Neuronal stem cell (in vitro differentiated cells): Measurements from ENCODE around the gene SORCS1.

Source experiments
- DNase-seq: peaks from one replicate; pipeline ENCODE4 v3.0.0-alpha.2; 2013; ENCODE audit warnings: low spot score
- H2AFZ ChIP-seq: one replicate; pipeline ENCODE4 v1.6.1; 2013; ENCODE audit warnings: mild to moderate bottlenecking, low read length, inconsistent platforms
- H2AK5ac ChIP-seq: 2 replicates; pipeline ENCODE4 v1.6.1; 2013; ENCODE audit warnings: low read depth, mild to moderate bottlenecking, inconsistent platforms, low read length, moderate library complexity, mixed read lengths
- H2BK120ac ChIP-seq: 2 replicates; pipeline ENCODE4 v1.6.1; 2013; ENCODE audit warnings: low read depth, mild to moderate bottlenecking, inconsistent platforms, low read length, moderate library complexity, mixed read lengths
- H2BK12ac ChIP-seq: one replicate; pipeline ENCODE4 v1.6.1; 2013; ENCODE audit warnings: low read length, inconsistent platforms
- H2BK15ac ChIP-seq: 2 replicates; pipeline ENCODE4 v1.6.1; 2013; ENCODE audit warnings: mild to moderate bottlenecking, low read length, inconsistent platforms, mixed read lengths
- H2BK5ac ChIP-seq: one replicate; pipeline ENCODE4 v1.6.1; 2013; ENCODE audit warnings: inconsistent platforms, mild to moderate bottlenecking, low read length, moderate library complexity
- H3K14ac ChIP-seq: one replicate; pipeline ENCODE4 v1.6.1; 2013; ENCODE audit warnings: low read length, inconsistent platforms
- H3K18ac ChIP-seq: 2 replicates; pipeline ENCODE4 v1.6.1; 2013; ENCODE audit warnings: low read length, inconsistent platforms
- H3K23ac ChIP-seq: 2 replicates; pipeline ENCODE4 v1.6.1; 2013; ENCODE audit warnings: low read depth, mild to moderate bottlenecking, mixed read lengths, low read length, inconsistent platforms; ENCODE audit not compliant: poor library complexity
- H3K27ac ChIP-seq: replicated peaks from 3 replicates; pipeline ENCODE4 v1.5.1; 2013; ENCODE audit warnings: low read length, inconsistent platforms
- H3K27me3 ChIP-seq, 3 experiments: 2 replicates each; pipeline ENCODE4 v1.6.1; 2013; ENCODE audit warnings: low read length in 3 of 3, mild to moderate bottlenecking in 2 of 3, inconsistent platforms in 1 of 3, low read depth in 1 of 3, mixed read lengths in 1 of 3, moderate library complexity in 1 of 3; ENCODE audit not compliant: control insufficient read depth in 3 of 3, insufficient read depth in 3 of 3
- H3K36me3 ChIP-seq, 2 donors: replicated peaks in 1 of 2; 2 replicates each; pipeline ENCODE4 v1.6.1; 2013; ENCODE audit warnings: low read length in 2 of 2; ENCODE audit not compliant: control insufficient read depth in 2 of 2, insufficient read depth in 2 of 2
- H3K4ac ChIP-seq: 2 replicates; pipeline ENCODE4 v1.6.1; 2013; ENCODE audit warnings: inconsistent platforms, mild to moderate bottlenecking, low read length, moderate library complexity
- H3K4me1 ChIP-seq, 2 donors: 1 replicate in 1 of 2; 2 replicates in 1 of 2; pipeline ENCODE4 v1.6.1; 2013; ENCODE audit warnings: low read length in 2 of 2, low read depth in 1 of 2; ENCODE audit not compliant: control insufficient read depth in 2 of 2, insufficient read depth in 1 of 2
- H3K4me2 ChIP-seq: one replicate; pipeline ENCODE4 v1.6.1; 2013; ENCODE audit warnings: mild to moderate bottlenecking, low read length, inconsistent platforms; ENCODE audit not compliant: insufficient read depth, poor library complexity, severe bottlenecking
- H3K4me3 ChIP-seq, 2 donors: 2 replicates each; pipeline ENCODE4 v1.5.1; 2013; ENCODE audit warnings: low read length in 2 of 2, mild to moderate bottlenecking in 2 of 2, inconsistent platforms in 1 of 2, moderate library complexity in 1 of 2
- H3K79me1 ChIP-seq: one replicate; pipeline ENCODE4 v1.6.1; 2013; ENCODE audit warnings: low read depth, mild to moderate bottlenecking, inconsistent platforms, low read length, moderate library complexity
- H3K9ac ChIP-seq: one replicate; pipeline ENCODE4 v1.6.1; 2013; ENCODE audit warnings: mild to moderate bottlenecking, low read depth, low read length, inconsistent platforms; ENCODE audit not compliant: poor library complexity
- H3K9me3 ChIP-seq, 2 donors: replicated peaks in 1 of 2; 2 replicates each; pipeline versions ENCODE3 to v1.6.1; 2013; ENCODE audit warnings: low read length in 2 of 2, mild to moderate bottlenecking in 2 of 2, inconsistent platforms in 1 of 2, low read depth in 1 of 2, mixed read lengths in 1 of 2, moderate library complexity in 1 of 2; ENCODE audit not compliant: control insufficient read depth in 2 of 2, insufficient read depth in 1 of 2
- H4K8ac ChIP-seq: one replicate; pipeline ENCODE4 v1.6.1; 2013; ENCODE audit warnings: low read depth, mild to moderate bottlenecking, inconsistent platforms, low read length, moderate library complexity
- H4K91ac ChIP-seq: one replicate; pipeline ENCODE4 v1.6.1; 2013; ENCODE audit warnings: low read length, low read depth, mild to moderate bottlenecking, inconsistent platforms; ENCODE audit not compliant: poor library complexity
- WGBS, 2 donors: extraction: QIAGEN DNeasy Blood & Tissue Kit; methylation state at CpG; one replicate each; pipeline ENCODE4 v1.1.7; 2013; ENCODE audit warnings: missing lambda C conversion rate in 2 of 2, mixed read lengths in 1 of 2; ENCODE audit not compliant: insufficient read length in 2 of 2, insufficient replicate concordance in 1 of 2; ENCODE audit errors: extremely low coverage in 2 of 2; 5-methylcytosine and 5-hydroxymethylcytosine counted together

The SORCS1 gene

GRCh38 chr10:106614293-106614692 lies 550.2 kb downstream of the SORCS1 start:
- H3K36me3 ChIP-seq = no peaks in the 10 kb centered on the region
- no peak overlapping the region for H3K9ac ChIP-seq
- WGBS, 2 donors = no CpG with 5 or more reads among the region's 5 CpGs
- no peak overlapping the region for H3K14ac ChIP-seq
- no peak overlapping the region for H3K4me3 ChIP-seq
- H2BK120ac ChIP-seq = no peak overlapping the region
- no peaks in the 10 kb centered on the region for H3K9me3 ChIP-seq
- no peaks in the 10 kb centered on the region for H3K4me1 ChIP-seq
- no peak overlapping the region for H2BK15ac ChIP-seq
- H4K8ac ChIP-seq = no peak overlapping the region
- H2BK5ac ChIP-seq = no peak overlapping the region
- no peak overlapping the region for H3K4ac ChIP-seq
- H2AFZ ChIP-seq = no peak overlapping the region
- no peak for DNase-seq
- no peaks in the 10 kb centered on the region for H3K27me3 ChIP-seq
- no peak overlapping the region for H3K4me2 ChIP-seq
- H3K23ac ChIP-seq = no peak overlapping the region
- no peak overlapping the region for H2BK12ac ChIP-seq
- H3K79me1 ChIP-seq = no peaks in the 10 kb centered on the region
- no peak overlapping the region for H3K27ac ChIP-seq
- H3K18ac ChIP-seq = no peak overlapping the region
- no peak overlapping the region for H4K91ac ChIP-seq
- no peak overlapping the region for H2AK5ac ChIP-seq

GRCh38 chr10:106612381-106612780 lies 552.1 kb downstream of the SORCS1 start:
- H3K4me2 ChIP-seq = no peak overlapping the region
- peak overlapping the region; percentile 20 for H2AFZ ChIP-seq
- no peak overlapping the region for H2BK12ac ChIP-seq
- no peak overlapping the region for H3K27ac ChIP-seq
- H4K8ac ChIP-seq = no peak overlapping the region
- H3K9me3 ChIP-seq = no peaks in the 10 kb centered on the region
- H3K4ac ChIP-seq = no peak overlapping the region
- no peak overlapping the region for H4K91ac ChIP-seq
- no CpG with 5 or more reads among the region's 6 CpGs for WGBS, 2 donors
- H3K4me3 ChIP-seq = no peak overlapping the region
- H3K23ac ChIP-seq = no peak overlapping the region
- no peak overlapping the region for H3K9ac ChIP-seq
- no peaks in the 10 kb centered on the region for H3K36me3 ChIP-seq
- H2BK120ac ChIP-seq = no peak overlapping the region
- no peak for DNase-seq
- no peak overlapping the region for H2BK5ac ChIP-seq
- no peak overlapping the region for H3K18ac ChIP-seq
- no peaks in the 10 kb centered on the region for H3K4me1 ChIP-seq
- no peak overlapping the region for H3K14ac ChIP-seq
- no peaks in the 10 kb centered on the region for H3K27me3 ChIP-seq
- H2AK5ac ChIP-seq = no peak overlapping the region
- no peak overlapping the region for H2BK15ac ChIP-seq
- H3K79me1 ChIP-seq = no peaks in the 10 kb centered on the region

- Histone ChIP-seq H3K9ac (no peak overlapping the region), H2AFZ (no peak overlapping the region), H3K9me3 (no peaks in the 10 kb centered on the region), H4K8ac (no peak overlapping the region), H3K4me3 (no peak overlapping the region), H3K18ac (no peak overlapping the region), H2BK120ac (no peak overlapping the region), H2BK12ac (no peak overlapping the region), H3K14ac (no peak overlapping the region), H3K4me1 (no peaks in the 10 kb centered on the region), H2AK5ac (no peak overlapping the region), H3K23ac (no peak overlapping the region), H3K27me3 (no peaks in the 10 kb centered on the region), H2BK5ac (no peak overlapping the region), H3K4ac (no peak overlapping the region), H2BK15ac (no peak overlapping the region), H3K27ac (no peak overlapping the region), H3K36me3 (peaks cover 0 to 2% of the 10 kb centered on the region in 2 donors), H4K91ac (no peak overlapping the region), H3K79me1 (no peaks in the 10 kb centered on the region), H3K4me2 (no peak overlapping the region)
- no CpG with 5 or more reads among the region's 3 CpGs for WGBS, 2 donors
- DNase-seq = no peak
These were observed 554.8 kb downstream of the SORCS1 start for GRCh38 chr10:106609470-106610266.

DNA sequence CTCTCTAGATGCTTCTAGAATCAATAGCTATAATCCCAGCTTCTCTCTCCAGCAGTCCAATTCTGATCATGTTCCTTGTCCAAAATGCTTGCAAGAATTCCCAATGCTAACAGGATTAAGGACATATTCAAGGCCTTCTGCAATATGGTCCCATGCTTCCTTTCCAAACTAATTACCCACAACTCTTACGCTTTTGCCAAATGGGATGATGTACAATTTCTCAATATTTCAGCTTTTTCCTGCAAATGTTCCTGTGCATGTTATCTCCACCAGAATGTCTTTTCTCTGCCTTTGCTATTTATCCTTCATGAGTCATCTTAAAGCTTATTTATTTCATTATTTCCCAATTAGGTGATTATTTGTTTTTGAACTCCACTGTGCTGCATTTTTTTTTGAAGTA lies 556.4 kb downstream of the SORCS1 start:
- Histone ChIP-seq H3K4me3 (no peak overlapping the region), H3K9ac (no peak overlapping the region)
- WGBS, 2 donors = no CpG with 5 or more reads among the region's 1 CpG

More for the DNA sequence above, 556.4 kb downstream of the SORCS1 start:
- Histone ChIP-seq H3K27me3 (no peaks in the 10 kb centered on the region), H4K8ac (no peak overlapping the region), H3K4me1 (no peaks in the 10 kb centered on the region), H2AK5ac (no peak overlapping the region), H3K18ac (no peak overlapping the region), H3K27ac (no peak overlapping the region), H2BK15ac (no peak overlapping the region), H2BK5ac (no peak overlapping the region), H3K23ac (no peak overlapping the region), H3K79me1 (no peaks in the 10 kb centered on the region), H3K36me3 (peaks cover 0 to 2% of the 10 kb centered on the region in 2 donors), H4K91ac (no peak overlapping the region), H2AFZ (no peak overlapping the region), H3K9me3 (no peaks in the 10 kb centered on the region), H3K4ac (no peak overlapping the region), H2BK12ac (no peak overlapping the region), H3K4me2 (no peak overlapping the region), H2BK120ac (no peak overlapping the region), H3K14ac (no peak overlapping the region)
- DNase-seq = no peak
